ENCODE measurements around the gene ATP6V1B1.

Gene ATP6V1B1

DNA sequence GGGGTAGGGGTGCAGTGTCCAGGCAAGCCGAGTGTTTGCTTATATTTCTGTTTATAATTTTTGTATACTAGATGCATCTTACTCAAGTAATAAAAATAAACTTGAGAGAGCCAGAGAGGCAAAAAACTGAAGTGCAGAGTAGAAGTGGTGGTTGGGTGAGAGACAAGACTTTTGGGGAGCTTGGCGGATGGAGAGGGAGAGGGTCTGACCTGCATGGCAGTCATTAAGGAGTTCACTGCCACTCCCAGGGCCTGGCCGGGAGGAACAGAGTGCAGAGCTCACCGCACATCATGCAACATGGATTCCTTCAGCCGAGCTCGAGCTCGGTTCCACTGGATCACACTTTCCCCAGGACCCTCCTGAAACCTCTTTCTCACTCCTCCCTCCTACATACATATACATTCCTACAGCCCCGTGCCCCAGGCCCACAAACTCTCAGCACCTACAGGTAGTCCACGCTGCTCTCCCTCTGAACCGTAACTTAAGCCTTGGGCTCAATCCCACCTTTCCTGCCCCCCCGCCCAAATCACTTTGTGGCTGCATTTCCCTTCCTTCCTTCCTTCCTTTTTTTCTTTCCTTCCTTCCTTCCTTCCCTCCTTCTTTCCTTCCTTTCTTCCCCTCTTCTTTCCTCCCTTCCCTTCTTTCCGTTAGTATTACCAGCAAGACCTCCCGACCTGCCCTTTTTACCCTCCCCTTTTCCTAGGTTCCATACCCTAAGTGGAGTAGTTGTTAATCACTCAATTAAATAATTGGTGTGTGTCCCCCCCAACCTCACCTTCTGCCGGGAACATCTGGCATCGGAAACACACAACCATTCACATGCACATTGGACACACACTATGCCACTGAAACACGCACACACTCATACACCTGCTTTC lies 37.1 kb upstream of the ATP6V1B1 start:
- DNase-seq: no peak
- in situ Hi-C loops (cut with HindIII; ENCODE audit: low pct_ligation_motif_present, low pct_unique_long_range_greater_than_20kb, low sequenced_read_pairs): no loop called here

DNA sequence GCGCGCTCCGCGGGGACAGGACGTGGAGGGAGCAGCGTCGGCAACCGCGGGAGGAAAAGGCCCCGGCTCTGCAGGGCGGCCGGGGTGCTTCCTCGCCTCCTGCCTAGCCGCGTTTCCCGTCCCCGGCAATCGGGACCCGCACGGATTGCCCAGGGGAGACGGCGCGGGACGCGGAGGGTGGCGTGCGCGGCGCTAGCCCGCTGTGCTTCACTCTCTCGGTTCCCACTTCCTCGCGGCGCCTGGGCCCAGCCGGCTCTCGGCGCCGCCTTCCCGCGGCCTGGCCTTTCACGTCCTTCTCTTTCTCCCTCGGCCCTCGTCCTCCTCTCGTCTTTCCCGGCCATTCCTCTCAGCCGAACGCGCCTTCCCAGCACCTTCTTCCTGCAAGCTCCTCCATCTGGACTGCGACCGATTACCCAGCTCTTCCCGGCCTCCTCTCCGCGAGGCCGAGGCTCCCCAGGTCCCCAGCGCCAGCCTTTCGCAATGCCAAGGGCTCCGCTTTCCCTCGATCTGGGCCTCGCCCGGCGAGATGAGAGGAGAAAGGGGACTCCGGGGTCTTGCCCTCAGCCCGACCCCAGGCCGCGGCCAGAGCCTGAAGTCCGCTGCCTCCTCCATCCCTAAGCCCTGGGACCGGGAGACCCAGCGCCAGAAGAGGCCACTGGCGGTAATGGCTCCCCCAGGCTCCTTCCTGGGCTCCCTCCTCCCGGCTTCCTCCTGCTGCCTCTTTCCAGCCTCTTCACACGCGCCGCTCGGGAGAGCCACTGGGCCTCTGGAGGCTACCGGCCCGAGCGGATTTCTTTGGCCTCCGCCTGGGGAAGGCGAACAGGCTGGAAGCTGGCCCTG lies 34.3 kb upstream of the ATP6V1B1 start:
- no peak for DNase-seq
- in situ Hi-C loops (cut with HindIII; ENCODE audit: low pct_ligation_motif_present, low pct_unique_long_range_greater_than_20kb, low sequenced_read_pairs): no loop called here

DNA sequence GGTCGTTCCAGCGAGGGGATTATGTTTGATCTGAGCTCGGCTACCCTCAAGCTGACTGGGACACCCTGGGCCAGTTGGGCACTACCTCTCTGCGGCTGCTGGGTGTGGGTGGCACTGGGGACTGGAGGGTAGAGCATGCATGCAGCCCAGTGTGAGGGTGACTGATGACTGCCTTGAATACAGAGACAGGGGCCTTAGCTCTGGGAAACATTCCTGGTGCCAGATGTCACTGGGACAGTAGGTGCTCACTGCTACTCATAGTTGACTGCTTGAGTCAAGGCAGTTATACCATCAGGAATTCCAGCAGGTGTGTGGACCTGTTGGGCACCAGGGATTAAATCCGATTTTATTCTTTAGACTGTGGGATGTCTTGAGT lies 33.6 kb upstream of the ATP6V1B1 start:
- in situ Hi-C loops (cut with HindIII; ENCODE audit: low pct_ligation_motif_present, low pct_unique_long_range_greater_than_20kb, low sequenced_read_pairs): no loop called here
- no peak for DNase-seq

DNA sequence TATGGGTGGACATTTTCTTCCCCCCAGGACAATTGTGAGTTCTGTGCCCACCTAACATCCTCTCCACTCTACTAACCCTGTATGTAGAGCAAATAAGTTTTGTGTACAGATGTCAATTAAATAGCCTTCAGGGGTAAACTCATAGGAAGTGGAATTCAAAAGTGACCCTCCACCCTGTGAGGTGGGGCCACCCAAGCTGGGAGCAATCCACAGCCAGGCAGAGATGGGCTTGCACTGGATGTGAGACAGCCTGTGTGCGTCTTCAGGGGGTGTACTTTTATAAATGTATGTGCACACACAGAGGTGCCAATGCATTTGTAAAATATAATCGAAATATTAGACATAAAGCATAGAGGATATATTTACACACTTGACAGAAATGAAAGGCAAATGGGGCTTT lies 33.1 kb upstream of the ATP6V1B1 start:
- no peak for DNase-seq
- in situ Hi-C loops (cut with HindIII; ENCODE audit: low pct_ligation_motif_present, low pct_unique_long_range_greater_than_20kb, low sequenced_read_pairs): no loop called here

DNA sequence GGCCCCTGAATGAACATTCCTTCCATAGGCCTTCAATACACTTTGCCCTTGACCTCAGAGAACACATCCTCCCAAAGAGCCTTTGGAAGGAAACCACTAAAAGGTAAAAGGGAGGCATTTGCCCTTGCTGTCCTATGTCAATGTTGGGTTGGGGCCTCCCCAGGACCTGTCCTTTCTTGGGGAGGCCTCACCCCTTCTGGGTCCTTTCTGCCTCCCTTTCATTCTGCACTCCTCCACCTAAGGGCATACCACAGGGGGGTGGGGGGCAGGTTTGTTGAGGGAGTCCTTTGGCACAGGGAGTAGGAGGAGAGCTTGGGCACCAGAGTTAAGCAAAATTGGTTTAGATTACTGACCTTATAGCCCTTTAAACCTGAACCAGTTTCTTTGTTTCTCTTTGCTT lies 32.5 kb upstream of the ATP6V1B1 start:
- no peak for DNase-seq
- in situ Hi-C loops (cut with HindIII; ENCODE audit: low pct_ligation_motif_present, low pct_unique_long_range_greater_than_20kb, low sequenced_read_pairs): no loop called here

DNA sequence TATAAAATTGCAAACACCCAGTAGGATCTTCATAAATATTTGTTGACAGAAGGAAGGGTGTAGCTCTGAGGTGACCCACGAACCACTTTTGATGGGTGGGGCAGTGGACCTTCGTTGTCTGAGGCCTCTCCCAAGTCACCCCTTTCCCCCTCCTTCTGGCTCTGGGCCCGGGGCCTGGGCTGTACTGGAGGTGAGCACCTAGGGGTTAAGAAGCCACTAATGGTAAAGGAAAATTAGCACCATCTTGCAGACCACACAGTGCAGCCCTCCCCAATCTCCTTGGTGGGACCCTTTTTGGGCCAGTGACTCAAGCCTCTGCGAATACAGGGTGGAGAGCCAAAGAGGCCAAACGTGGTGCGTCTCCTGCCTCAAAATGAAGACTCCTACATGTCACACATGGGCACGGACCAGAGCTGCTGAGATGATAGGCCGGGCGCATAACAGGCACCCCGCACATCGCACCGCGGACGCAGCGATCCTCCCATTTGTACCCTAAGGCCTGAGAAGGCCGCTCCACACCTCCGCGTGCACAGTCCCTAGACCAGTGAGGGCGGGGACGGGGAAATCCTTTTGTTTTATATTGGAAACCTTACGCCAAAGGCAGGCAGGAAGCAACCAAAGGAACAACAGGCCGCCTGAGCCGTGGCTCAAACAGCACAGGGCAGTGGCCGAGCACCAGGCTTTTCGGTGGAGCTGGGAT lies 31.9 kb upstream of the ATP6V1B1 start:
- in situ Hi-C loops (cut with HindIII; ENCODE audit: low pct_ligation_motif_present, low pct_unique_long_range_greater_than_20kb, low sequenced_read_pairs): no loop called here

DNA sequence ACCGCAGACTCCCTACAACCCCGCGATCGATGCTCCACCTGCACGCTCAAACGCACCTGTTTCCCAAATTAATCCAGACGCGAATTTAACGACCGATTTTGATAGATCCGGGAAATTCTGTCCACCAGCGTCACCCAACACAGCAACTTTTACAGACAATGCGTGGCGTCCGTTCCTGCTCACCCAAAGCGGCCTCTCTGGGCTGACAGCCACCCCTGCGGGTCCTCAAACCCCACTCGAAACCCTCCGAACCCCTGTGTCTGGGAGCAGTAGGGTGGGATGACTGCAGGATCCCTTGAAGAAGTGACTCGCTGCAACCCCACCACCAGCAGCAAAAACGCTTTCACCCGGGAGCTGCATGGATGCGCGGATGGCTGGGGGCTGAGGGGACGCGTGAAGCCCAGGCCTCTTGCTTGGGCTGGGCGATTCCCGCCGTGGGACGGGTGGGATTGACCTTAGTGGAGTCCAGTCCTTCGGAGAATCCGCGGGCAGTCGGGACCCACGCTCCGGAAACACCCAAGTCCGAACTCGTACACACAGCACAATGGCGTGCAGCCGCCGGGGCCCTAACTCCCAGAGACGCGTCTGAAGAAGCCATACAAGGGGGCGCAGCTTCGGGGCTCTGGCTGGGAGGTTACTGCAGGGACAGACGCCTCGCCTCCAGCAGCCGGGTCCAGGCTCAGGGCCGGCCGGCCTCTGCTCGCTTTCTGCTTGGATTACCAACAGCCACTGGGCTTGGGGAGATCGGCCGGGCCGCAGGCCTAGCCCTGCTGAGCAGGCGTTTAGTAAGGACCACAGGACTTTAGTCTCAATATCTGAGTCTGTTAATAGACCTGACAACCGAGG lies 31.1 kb upstream of the ATP6V1B1 start:
- no peak for DNase-seq
- in situ Hi-C loops (cut with HindIII; ENCODE audit: low pct_ligation_motif_present, low pct_unique_long_range_greater_than_20kb, low sequenced_read_pairs): no loop called here

More for the DNA sequence above, 31.9 kb upstream of the ATP6V1B1 start:
- DNase-seq: no peak

DNA sequence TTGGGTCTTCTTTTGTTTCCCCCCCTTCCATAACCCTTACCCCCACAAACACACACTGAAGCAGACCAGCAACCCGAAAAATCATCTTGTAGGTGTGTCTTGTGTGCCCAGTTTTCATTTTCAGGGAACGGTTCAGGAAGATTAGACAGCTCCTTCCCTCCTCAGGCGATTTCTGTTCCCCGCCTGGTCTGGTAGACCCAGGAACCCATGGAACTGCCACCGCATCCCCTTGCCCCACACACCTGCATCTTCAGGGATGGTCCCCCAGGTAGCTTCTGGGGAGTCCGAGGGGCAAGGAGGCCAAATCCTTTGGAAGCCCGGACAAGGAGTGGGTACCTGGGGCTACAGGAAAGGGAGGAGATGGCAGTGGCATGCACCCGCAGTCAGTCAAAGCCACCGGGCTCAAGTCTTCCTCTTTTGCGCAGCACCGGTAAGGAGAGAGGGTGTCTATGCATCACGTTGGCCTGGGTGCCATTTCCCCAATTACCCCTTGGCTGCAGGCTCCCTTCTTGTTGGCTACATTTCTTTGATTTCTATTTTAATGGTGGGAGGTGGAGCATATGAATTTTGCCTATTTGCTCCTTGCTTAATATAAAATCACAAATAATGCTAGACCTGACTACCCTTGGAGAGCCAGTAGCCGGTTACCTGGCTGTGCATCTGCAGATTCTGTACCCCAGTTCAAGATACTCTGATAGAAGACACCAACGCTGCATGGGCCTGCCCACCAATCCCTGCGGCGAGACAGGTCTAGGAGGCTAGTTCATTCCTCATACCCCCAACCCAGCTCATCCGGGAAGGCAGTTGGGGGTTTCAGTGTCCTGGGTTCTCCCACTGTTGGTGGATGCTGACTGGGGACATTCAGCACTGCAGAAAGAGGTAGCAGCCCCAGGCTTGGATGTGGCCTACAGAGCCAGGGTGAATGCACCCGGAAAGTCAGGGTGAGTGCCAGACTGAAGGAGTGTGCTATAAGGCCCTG lies 30.0 kb upstream of the ATP6V1B1 start:
- in situ Hi-C loops (cut with HindIII; ENCODE audit: low pct_ligation_motif_present, low pct_unique_long_range_greater_than_20kb, low sequenced_read_pairs): no loop called here
- DNase-seq: no peak

DNA sequence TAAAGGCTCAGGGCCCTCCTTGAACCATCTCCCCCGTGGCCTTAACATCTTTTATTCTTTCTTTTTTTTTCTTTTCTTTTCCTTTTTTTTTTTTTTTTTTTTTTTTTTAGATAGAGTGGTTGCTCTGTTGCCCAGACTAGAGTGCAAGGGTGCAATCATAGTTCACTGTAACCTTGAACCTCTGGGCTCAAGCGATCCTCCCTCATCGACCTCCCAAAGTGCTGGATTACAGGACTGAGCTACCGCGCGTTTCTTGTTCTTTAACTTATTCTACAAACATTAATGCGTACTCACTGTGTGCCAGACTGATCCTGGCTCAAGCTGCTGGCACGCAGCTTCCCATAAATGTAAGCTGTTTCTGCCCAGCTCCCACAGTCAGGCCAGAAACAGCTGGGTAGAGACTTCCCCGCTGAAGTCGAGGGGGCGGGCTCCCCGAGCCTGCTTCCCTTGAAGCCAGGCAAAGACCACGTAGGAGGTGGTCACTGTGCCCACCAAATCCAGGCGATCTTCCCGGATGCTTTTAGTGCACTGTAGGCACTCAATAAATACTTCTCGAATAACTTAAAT lies 29.2 kb upstream of the ATP6V1B1 start:
- no peak for DNase-seq
- in situ Hi-C loops (cut with HindIII; ENCODE audit: low pct_ligation_motif_present, low pct_unique_long_range_greater_than_20kb, low sequenced_read_pairs): no loop called here

DNA sequence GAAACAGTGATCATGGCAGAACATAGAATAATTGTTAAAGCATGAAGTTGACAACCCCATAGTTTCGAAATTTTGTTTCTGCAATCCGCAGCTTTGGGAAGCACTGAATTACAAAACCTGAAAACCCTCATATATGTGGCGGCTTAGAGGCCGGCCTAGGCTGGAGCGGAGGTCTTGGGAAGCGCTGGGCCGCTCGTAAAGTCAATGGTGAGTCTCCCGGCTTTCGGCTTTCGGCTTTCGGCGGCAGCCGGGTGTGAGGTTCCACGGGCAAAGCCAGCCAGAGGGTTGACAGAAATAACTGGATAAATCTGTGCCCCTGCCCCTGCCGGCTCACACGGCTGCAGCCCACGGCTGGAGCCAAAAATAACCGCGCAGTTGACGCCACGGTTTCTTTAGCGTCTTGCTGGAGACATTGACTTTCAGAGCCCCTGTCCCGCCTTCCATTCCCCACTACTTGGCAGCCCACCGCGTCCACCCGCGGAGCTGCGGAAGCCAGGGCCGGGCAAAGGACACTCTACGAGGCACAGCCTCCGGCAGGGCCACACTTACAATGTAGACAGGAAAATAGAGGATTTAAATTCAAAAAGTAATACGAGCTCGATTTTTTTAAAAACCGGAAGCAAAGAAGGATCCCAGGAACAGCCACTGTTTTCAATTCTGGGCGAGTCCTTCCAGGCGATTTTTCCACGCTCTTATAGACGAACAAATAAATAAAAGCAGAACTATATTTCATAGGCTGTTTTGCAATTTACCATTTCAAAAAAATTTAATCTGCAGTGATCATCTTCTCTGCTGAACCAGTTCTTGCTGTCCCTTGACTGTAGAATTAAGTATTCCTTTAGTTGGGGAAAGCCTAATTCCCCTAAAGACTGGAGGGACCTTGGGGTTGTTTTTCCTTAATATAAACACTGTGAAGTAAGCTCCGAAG lies 28.3 kb upstream of the ATP6V1B1 start:
- in situ Hi-C loops (cut with HindIII; ENCODE audit: low pct_ligation_motif_present, low pct_unique_long_range_greater_than_20kb, low sequenced_read_pairs): no loop called here
- DNase-seq: no peak

DNA sequence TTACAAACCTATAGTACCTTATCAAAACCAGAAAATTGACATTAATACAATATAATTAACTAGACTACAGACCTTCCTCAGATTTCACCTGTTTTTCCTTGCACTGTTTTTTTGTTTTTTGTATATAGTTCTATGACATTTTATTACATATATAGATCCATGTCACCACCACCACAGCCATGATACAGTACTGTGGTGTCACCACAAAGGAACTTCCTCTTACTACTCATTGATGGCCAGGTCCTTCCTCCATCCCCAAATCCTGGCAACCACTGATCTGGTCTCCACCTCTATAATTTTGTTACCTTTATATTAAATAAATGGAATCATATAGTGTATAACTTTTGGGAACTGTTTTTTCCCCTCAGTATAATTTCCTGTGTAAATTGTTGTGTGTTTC lies 19.4 kb upstream of the ATP6V1B1 start:
- in situ Hi-C loops (cut with HindIII; ENCODE audit: low pct_ligation_motif_present, low pct_unique_long_range_greater_than_20kb, low sequenced_read_pairs): no loop called here
- DNase-seq: no peak

DNA sequence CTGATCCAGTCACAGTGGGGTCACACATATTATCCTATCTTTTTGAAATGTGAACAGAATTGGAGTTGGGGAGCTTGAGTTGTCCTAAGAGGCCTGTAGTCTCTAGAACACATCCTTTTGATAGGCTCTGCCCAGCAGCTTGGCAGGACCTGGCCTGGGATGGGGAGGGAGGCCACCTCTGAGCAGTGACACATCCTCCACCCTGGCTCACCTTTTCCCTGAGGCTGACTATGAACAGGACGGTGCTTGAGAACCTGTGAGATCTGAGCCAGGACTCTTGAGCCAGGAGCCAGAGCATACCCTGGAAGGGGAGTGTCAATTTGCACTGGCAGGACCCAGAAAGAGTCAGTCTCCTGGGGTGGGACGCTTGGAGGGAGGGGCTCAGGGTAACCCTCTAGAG lies 17.7 kb upstream of the ATP6V1B1 start:
- no peak for DNase-seq
- in situ Hi-C loops (cut with HindIII; ENCODE audit: low pct_ligation_motif_present, low pct_unique_long_range_greater_than_20kb, low sequenced_read_pairs): no loop called here

DNA sequence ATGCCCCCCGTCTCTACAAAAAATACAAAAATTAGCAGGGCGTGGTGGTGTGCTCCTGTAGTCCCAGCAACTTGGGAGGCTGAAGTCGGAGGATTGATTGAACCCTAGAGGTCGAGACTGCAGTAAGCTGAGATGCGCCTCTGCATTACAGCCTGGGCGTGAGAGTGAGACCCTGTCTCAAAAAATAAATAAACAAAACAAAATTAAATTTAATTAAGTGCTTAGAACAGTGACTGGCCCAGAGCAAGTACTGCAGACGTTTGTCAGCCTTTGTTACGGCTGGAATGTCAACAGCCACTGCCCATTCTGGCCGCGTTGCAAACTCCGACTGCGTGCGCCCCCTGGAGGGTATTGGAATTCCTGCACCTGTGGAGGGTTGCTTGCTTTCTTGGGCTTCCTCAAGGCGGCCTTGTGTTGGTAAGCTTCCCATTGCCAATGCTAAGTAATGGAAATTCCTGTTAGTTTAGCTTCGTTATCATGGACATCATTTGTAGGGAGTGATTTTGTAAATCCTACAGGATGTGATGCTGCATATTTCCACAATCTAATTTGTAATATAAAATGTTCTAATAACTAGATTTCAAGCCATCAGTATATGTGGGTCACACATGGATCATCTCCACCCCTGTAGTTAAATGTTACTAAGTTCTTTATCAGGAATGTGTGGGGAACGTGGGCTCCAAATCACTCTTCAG lies 15.9 kb upstream of the ATP6V1B1 start:
- peak; percentile 75 for DNase-seq
- in situ Hi-C loops (cut with HindIII; ENCODE audit: low pct_ligation_motif_present, low pct_unique_long_range_greater_than_20kb, low sequenced_read_pairs): no loop called here

DNA sequence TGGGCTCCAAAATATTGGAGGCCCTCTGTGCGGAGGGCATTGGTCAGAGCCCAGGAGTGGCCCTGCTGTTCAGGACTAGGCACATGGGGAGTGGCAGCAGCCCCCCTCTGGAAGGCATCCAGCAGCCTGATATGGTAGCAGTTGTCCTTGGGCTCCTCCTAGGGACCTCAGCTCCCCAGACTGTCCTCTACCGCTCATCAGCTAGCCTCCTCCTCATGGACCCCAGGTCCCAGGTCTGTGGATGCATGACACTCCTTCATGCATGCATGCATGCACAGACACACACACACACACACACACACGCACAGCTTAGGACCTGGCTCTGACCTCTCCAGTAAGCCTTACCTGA lies 15.4 kb upstream of the ATP6V1B1 start:
- no peak for DNase-seq
- in situ Hi-C loops (cut with HindIII; ENCODE audit: low pct_ligation_motif_present, low pct_unique_long_range_greater_than_20kb, low sequenced_read_pairs): no loop called here

DNA sequence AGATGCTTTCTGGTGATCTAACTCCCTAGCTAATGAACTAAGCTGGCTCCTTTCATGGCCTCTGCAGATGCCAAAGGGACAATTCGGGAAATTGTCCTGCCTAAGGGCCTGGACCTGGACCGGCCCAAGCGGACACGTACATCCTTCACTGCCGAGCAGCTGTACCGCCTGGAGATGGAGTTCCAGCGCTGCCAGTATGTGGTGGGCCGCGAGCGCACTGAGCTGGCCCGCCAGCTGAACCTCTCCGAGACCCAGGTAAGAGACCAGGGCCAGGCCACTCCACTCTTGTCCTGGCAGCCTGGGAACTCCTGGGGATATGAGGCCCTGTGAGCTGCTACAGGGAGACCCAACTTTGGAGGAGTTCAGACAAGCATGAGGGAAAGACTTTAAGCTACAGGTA lies 14.7 kb upstream of the ATP6V1B1 start:
- in situ Hi-C loops (cut with HindIII; ENCODE audit: low pct_ligation_motif_present, low pct_unique_long_range_greater_than_20kb, low sequenced_read_pairs): no loop called here
- DNase-seq: no peak

DNA sequence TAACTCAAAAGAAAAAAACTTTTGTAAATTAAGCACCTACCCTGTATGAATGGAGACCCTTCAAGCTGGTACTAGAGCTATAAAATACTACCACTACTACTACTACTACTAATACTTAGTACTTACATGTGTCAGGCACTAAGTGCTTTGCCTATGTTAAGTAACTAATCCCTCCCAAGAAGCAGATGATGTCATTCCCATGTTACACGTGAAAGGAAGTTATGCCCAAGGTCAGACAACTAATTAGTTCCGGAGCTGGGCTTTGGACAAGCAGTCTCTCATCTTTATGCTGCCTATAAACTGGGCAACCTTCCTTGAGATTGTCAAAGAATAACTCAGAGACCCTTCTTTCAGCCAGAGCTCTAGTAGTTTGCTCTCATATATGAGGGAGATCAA lies 13.9 kb upstream of the ATP6V1B1 start:
- in situ Hi-C loops (cut with HindIII; ENCODE audit: low pct_ligation_motif_present, low pct_unique_long_range_greater_than_20kb, low sequenced_read_pairs): no loop called here
- no peak for DNase-seq
